Endometrium (tissue), 2 donors: ENCODE results near the gene PRAC1.

Experiments
- FAIRE-seq: peaks from 2 replicates; lab custom pipeline; 2012; peaks lifted over from hg19 to GRCh38; lab: Jason Lieb, UNC
- donor health status: control.
- donor health status: control.

PRAC1 gene

GRCh38 chr17:48747445-48748363 is 25.4 kb upstream of the PRAC1 start:
- no peak for FAIRE-seq

- no peak for FAIRE-seq
Observed at GRCh38 chr17:48746916-48747444, 24.7 kb upstream of the PRAC1 start.

DNA sequence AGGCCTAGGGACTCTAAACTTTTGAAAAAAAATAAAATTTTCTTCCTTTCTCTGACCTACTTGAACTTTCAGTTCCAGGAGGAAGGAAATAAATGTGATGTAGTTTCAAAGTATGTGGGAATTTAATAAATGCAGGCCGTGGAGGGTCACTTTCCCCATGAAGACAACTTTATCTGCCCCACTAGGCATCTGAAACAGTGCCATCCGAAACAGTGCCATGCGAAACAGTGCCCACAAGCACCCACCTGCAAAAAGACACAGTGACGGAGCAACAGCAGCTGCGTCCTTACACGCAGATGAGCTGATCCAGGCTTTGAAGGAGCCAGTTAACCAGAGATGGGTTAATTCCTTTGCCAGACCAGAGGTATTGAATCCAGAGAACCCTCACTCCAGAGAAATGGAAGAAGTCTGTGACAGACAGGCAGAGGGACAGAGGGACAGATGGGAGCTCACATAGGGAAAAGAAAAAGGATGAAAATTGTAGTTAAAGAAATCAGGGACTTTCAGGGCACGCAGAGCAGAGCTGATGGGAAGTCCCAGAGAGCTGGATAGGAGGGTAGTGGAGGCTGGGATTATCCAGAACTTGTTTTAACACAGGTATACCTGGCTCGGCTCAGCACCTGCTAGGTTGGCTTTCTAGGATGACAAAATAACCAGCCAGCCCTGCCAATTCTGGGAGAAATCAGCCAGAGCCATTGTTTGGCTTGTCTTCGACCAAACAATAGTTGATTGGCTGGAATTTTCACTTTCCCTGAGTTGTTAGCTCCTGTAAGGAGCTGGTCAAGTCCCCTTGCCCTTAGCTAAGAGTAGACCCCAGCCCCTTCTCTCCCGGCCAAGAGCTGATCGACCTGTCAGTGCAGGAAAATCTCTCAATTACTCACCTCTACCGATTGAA is 23.3 kb upstream of the PRAC1 start:
- no peak for FAIRE-seq

GRCh38 chr17:48740537-48740936 is 18.2 kb upstream of the PRAC1 start:
- FAIRE-seq = no peak

GRCh38 chr17:48738803-48739526 is 16.6 kb upstream of the PRAC1 start:
- FAIRE-seq = no peak

GRCh38 chr17:48738424-48738802 is 16.1 kb upstream of the PRAC1 start:
- no peak for FAIRE-seq

DNA sequence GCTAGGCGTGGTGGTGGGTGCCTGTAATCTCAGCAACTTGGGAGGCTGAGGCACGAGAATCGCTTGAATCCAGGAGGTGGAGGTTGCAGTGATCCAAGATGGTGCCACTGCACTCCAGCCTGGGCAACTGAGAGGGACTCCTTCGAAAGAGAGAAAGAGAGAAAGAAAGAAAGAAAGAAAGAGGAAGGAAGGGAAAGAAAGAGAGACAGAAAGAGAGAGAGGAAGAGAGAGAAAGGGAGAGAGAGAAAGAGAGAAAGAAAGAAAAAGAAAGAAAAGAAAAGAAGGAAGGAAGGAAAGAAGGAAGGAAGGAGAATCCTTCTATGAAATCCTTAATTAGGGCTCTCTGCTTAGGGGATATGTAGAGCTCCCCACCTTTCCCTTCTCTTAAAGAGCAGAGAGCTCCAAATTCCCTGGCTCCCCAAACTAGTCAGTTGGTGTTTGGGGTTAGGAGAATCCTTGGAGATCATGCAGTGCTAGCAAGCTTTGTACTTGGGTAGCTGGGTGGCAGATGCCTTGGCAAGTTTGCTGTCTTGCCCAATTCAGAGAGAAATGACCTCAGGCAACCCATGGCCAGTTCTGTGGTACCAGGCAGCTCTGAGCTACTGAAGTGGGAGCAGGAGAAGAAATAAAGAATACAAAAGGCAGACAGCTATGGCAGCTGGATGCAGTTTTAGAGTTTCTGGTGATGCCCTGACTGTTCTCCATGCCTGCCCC is 15.2 kb upstream of the PRAC1 start:
- no peak for FAIRE-seq

DNA sequence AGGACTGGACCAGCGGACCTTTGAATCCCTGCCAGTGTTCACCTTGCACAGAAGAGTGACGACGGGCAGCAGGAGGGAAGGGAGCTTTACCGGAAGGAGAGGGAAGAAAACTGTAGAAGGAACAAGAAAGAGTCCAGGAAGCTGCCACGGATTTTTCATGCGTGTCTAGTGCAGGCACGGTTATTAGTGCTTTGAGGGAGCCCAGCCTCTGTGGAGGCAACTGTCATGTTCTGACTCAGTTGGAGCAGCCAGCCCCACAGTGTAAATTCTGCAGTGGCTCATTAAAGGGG is 12.7 kb upstream of the PRAC1 start:
- FAIRE-seq = no peak

DNA sequence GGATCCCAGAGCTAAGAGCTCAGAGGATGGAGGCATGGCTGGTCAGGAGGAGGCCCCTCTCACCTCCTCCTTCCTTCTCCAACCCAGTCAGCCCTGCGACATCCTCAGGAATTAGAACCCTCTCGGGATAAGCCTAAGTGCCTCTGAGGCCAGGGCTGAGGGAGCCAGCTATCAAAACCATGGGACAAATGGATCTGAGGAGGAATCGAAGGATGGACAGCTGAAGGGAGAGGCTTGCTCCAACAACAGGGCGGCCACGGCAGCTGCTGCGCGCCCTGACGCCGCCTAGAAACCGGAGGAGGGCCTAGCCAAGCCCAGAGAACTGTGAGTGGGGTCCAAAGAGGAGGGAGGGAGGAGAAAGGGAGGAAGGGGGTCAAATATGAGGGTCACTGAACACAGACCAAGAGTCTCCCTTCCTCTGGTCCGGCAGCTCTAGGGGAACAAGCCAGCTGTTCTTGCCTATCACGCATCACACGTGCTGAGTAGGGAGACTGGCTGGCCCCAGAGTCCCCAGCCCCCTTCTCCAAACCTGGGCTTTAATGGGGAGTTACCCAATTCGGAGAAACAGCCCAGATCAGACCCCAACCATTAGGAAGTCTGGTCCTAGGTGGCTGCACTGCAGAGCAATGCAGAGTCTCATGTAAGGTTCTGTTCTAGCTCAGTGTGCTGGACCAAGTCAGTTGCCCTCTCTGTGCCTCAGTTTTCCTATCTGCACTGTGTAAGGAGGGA is 12.2 kb upstream of the PRAC1 start:
- FAIRE-seq = no peak

DNA sequence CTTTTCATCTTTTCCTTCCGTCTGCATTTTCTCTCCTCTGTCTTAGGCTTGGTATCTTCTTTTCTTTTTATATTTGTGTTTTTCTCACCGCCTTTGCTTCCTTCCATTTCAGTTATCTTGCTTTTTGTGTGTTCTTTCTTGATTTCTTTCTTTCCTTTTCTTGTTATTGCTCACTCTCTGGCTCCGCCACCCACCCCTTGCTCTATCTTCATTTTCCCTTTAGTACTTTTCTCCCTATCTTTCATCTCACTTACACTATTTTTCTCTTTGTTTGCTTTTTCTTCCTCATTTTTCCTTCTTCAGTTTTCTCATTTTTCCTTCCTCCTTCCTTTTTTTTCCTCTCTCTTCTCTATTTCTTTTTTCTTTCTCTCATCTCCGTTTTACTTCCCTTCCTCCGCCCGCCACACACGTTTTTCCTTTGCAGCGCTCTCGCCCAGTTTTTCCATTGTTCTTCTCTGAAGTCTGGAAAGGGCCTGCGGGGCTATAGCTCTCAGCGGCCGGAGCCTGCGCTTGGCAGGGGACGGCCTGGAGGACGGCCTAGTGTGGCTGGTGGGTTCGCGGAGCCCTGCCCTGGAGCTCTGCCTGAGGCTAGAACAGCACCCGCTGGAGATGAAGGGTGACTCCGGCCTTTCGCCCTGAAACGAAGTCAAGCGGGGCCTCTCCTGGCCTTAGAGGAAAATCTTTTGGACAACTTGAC is 11.5 kb upstream of the PRAC1 start:
- FAIRE-seq = no peak

DNA sequence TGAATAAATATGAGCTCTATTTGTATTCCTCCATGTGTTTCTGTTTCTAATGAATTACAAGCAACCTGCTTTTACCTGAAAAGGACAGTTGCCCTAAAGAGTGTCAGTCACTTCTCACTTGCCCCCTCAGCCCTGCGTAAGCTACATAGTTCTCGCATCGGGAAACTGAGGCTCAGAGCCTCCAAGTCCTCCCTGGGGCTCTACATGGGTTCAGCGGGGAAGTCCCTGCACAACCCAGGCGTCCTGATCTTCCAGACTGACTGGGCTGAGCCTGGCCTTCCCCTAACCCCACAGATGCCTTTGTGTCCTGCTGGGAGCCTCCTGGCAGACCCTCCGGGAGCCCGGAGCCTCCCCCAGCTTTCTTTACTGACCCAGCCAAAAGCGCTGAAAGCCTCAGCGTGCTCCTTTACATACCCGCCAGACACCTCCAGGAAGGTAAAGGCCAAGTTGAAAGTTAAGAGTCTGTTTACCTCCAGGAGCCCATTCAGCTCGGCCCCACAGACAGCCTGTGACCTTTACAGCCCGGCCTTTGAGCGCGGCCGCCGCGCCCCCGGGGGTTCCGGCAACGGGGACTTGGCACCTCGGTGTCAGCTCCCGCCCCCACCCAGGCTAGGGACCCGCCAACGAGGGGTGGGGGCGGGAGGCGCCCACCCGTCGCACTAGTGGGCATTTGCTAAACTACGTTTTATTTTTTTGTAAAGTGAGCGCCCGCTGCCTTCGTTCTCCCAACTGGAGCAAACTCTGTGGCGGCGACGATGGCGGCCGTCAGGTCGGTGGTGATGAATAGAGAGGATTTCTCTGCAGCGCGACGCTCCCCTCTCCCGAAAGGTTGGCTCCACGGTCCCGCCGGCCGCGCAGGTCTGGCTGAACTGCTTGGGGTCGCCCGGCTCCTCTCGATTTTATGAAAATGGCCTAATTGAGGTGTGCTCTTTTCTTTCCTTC is 10.6 kb upstream of the PRAC1 start:
- no peak for FAIRE-seq

DNA sequence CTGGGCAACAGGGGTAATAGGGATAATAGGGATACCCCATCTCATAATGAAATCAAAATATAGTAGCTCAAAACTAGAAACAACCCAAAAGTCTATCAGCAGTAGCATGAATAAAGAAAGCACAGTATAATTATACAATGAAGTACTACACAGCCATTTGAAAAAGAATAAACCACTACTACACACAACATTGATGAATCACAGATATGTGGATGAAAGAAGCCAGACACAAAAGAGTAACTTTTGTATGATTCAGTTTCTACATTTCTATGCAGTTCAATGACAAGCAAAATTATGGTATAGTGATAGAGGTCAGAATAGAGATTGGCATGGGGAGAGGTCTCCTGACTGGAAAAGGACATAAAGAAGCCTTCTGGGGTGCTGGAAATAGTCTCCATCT is 9.0 kb upstream of the PRAC1 start:
- FAIRE-seq = no peak

DNA sequence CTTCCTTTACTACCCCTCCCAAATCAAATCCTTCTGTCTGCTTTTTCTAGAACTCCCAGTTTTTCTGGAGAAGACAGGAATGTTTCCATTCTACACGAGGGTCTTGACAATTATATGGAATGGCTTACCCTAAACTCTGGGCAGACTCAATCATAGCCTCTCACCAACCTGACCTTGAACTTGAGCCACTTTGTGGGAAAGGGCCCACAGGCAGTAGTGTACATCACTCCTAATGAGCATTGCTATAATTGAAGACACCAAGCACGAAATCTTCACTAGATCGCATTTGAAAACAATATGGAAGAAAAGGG is 7.9 kb upstream of the PRAC1 start:
- no peak for FAIRE-seq

GRCh38 chr17:48729335-48730239 is 7.3 kb upstream of the PRAC1 start:
- FAIRE-seq = no peak

- FAIRE-seq = no peak
Observed at GRCh38 chr17:48728232-48729231, 6.2 kb upstream of the PRAC1 start, which contains the start of gene HOXB13. Gene HOXB13 (minus strand): TSS chr17:48728750. CDS start chr17:48728593, 157 bp downstream.

DNA sequence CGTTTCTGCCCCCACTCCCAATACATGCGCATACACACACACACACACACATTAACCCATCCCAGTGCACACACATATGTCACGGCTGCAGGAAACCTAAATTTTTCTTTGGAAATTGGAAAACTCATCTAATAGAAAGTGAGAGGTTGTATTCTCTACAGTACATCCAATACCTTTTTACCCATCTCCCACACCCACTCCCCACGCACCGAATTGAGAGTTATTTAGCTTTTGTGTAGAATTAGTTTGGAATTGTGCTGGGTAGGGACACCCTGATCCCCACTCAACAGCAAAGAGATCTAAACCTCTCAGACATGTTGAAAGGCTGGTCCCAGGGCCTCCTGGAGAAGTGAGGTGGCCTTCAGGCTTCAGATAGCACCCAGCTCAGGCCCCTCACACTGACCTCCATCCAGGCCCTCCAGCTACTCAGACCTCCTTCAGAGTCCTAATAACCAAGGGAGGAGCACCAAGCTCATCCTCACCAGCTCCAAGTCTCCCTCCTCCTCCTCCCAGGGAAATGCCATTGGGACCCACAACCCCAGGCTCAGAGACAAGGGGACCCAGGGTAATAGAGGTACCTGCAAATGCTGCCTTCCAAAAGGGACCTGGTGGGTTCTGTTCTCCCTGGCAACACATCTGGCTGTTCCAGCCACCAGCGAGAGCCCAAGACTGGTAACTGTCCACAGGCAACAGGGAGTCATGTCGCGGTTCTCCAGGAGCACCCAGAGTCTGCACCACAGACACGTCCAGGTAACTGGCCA is 5.3 kb upstream of the PRAC1 start:
- no peak for FAIRE-seq
